ENCODE measurements around the gene UBE2I.

DNA sequence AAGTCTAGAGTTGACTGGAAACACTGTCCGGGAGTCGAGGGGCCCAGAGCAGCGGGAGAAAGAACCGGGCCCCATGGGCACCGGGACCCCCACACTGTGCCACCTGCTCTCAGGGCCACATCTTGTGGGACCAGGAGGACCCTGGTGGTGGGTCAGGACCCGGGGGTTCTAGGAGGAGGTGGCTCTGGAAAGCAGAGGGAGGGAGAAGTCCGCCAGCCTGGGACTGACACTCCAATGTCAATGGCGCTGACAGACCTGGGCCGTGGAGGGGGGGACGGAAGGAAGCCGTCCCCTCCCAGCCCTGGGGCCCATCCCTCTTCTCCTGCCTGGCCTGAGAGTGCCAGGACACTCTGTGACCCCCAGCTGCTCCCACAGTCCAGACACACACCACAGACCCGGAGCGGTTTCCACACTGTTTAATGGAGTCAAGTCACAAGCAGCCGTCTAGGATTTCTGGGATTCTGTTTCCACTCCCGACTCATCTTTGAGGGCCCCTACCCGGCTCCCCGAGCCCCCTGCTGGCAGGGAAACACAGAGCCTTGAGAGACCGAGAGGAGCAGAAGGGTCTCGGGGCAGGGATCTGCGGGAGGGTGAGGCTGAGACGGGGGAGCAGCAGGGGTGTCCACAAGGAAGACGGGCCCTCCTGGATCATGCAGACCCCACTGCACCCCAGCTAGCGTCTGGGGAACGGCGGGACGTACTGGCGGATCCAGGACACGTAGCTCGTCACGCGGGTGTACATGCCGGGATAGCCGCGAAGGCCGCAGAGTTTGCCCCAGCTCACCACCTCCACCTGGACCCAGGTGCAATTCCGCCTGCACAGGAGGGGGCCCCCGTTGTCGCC is 23.5 kb upstream of the UBE2I start:
- TF ChIP-seq, protein P1, sequence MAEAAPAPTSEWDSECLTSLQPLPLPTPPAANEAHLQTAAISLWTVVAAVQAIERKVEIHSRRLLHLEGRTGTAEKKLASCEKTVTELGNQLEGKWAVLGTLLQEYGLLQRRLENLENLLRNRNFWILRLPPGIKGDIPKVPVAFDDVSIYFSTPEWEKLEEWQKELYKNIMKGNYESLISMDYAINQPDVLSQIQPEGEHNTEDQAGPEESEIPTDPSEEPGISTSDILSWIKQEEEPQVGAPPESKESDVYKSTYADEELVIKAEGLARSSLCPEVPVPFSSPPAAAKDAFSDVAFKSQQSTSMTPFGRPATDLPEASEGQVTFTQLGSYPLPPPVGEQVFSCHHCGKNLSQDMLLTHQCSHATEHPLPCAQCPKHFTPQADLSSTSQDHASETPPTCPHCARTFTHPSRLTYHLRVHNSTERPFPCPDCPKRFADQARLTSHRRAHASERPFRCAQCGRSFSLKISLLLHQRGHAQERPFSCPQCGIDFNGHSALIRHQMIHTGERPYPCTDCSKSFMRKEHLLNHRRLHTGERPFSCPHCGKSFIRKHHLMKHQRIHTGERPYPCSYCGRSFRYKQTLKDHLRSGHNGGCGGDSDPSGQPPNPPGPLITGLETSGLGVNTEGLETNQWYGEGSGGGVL (tag by site-specific recombination; IDR thresholded peaks at IDR 0.05), result no peak
- TF ChIP-seq, protein P2, sequence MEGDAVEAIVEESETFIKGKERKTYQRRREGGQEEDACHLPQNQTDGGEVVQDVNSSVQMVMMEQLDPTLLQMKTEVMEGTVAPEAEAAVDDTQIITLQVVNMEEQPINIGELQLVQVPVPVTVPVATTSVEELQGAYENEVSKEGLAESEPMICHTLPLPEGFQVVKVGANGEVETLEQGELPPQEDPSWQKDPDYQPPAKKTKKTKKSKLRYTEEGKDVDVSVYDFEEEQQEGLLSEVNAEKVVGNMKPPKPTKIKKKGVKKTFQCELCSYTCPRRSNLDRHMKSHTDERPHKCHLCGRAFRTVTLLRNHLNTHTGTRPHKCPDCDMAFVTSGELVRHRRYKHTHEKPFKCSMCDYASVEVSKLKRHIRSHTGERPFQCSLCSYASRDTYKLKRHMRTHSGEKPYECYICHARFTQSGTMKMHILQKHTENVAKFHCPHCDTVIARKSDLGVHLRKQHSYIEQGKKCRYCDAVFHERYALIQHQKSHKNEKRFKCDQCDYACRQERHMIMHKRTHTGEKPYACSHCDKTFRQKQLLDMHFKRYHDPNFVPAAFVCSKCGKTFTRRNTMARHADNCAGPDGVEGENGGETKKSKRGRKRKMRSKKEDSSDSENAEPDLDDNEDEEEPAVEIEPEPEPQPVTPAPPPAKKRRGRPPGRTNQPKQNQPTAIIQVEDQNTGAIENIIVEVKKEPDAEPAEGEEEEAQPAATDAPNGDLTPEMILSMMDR (tag by site-specific recombination; IDR thresholded peaks at IDR 0.05), result no peak
- TF ChIP-seq, protein P3, sequence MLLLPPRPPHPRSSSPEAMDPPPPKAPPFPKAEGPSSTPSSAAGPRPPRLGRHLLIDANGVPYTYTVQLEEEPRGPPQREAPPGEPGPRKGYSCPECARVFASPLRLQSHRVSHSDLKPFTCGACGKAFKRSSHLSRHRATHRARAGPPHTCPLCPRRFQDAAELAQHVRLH (tag by site-specific recombination; IDR thresholded peaks at IDR 0.05), result no peak
- TF ChIP-seq ZEB2 (tag by site-specific recombination; IDR thresholded peaks at IDR 0.05), result no peak
- TF ChIP-seq ZNF16 (tag by site-specific recombination; IDR thresholded peaks at IDR 0.05; ENCODE audit: low read depth), result no peak
- TF ChIP-seq, protein P4, sequence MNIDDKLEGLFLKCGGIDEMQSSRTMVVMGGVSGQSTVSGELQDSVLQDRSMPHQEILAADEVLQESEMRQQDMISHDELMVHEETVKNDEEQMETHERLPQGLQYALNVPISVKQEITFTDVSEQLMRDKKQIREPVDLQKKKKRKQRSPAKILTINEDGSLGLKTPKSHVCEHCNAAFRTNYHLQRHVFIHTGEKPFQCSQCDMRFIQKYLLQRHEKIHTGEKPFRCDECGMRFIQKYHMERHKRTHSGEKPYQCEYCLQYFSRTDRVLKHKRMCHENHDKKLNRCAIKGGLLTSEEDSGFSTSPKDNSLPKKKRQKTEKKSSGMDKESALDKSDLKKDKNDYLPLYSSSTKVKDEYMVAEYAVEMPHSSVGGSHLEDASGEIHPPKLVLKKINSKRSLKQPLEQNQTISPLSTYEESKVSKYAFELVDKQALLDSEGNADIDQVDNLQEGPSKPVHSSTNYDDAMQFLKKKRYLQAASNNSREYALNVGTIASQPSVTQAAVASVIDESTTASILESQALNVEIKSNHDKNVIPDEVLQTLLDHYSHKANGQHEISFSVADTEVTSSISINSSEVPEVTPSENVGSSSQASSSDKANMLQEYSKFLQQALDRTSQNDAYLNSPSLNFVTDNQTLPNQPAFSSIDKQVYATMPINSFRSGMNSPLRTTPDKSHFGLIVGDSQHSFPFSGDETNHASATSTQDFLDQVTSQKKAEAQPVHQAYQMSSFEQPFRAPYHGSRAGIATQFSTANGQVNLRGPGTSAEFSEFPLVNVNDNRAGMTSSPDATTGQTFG (tag by site-specific recombination; IDR thresholded peaks at IDR 0.05; ENCODE audit: borderline replicate concordance), result no peak
- TF ChIP-seq, protein P5, sequence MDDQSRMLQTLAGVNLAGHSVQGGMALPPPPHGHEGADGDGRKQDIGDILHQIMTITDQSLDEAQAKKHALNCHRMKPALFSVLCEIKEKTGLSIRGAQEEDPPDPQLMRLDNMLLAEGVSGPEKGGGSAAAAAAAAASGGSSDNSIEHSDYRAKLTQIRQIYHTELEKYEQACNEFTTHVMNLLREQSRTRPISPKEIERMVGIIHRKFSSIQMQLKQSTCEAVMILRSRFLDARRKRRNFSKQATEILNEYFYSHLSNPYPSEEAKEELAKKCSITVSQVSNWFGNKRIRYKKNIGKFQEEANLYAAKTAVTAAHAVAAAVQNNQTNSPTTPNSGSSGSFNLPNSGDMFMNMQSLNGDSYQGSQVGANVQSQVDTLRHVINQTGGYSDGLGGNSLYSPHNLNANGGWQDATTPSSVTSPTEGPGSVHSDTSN (CRISPR knock-in tag; IDR thresholded peaks at IDR 0.05), result no peak
- TF ChIP-seq, protein P6, sequence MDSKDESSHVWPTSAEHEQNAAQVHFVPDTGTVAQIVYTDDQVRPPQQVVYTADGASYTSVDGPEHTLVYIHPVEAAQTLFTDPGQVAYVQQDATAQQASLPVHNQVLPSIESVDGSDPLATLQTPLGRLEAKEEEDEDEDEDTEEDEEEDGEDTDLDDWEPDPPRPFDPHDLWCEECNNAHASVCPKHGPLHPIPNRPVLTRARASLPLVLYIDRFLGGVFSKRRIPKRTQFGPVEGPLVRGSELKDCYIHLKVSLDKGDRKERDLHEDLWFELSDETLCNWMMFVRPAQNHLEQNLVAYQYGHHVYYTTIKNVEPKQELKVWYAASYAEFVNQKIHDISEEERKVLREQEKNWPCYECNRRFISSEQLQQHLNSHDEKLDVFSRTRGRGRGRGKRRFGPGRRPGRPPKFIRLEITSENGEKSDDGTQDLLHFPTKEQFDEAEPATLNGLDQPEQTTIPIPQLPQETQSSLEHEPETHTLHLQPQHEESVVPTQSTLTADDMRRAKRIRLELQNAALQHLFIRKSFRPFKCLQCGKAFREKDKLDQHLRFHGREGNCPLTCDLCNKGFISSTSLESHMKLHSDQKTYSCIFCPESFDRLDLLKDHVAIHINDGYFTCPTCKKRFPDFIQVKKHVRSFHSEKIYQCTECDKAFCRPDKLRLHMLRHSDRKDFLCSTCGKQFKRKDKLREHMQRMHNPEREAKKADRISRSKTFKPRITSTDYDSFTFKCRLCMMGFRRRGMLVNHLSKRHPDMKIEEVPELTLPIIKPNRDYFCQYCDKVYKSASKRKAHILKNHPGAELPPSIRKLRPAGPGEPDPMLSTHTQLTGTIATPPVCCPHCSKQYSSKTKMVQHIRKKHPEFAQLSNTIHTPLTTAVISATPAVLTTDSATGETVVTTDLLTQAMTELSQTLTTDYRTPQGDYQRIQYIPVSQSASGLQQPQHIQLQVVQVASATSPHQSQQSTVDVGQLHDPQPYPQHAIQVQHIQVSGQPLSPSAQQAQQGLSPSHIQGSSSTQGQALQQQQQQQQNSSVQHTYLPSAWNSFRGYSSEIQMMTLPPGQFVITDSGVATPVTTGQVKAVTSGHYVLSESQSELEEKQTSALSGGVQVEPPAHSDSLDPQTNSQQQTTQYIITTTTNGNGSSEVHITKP (tag by site-specific recombination; IDR thresholded peaks at IDR 0.05), result no peak
- TF ChIP-seq, protein P7, sequence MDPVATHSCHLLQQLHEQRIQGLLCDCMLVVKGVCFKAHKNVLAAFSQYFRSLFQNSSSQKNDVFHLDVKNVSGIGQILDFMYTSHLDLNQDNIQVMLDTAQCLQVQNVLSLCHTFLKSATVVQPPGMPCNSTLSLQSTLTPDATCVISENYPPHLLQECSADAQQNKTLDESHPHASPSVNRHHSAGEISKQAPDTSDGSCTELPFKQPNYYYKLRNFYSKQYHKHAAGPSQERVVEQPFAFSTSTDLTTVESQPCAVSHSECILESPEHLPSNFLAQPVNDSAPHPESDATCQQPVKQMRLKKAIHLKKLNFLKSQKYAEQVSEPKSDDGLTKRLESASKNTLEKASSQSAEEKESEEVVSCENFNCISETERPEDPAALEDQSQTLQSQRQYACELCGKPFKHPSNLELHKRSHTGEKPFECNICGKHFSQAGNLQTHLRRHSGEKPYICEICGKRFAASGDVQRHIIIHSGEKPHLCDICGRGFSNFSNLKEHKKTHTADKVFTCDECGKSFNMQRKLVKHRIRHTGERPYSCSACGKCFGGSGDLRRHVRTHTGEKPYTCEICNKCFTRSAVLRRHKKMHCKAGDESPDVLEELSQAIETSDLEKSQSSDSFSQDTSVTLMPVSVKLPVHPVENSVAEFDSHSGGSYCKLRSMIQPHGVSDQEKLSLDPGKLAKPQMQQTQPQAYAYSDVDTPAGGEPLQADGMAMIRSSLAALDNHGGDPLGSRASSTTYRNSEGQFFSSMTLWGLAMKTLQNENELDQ (tag by site-specific recombination; IDR thresholded peaks at IDR 0.05; ENCODE audit: low read depth), result no peak
- no peak for TF ChIP-seq ZNF274 (IDR thresholded peaks at IDR 0.05; ENCODE audit: low read length)
- TF ChIP-seq ZNF274 (tag by site-specific recombination; IDR thresholded peaks at IDR 0.05; ENCODE audit: borderline replicate concordance), result no peak
- no peak for TF ChIP-seq RBAK (tag by site-specific recombination; IDR thresholded peaks at IDR 0.05)
- no peak for TF ChIP-seq ZNF549 (tag by site-specific recombination; IDR thresholded peaks at IDR 0.05)
- no peak for TF ChIP-seq ZNF776 (tag by site-specific recombination; IDR thresholded peaks at IDR 0.05; ENCODE audit: borderline replicate concordance)
- TF ChIP-seq SP2 (tag by site-specific recombination; IDR thresholded peaks at IDR 0.05), result no peak

Data from HEK293 (cell line).